HG02943 (cell line): ENCODE measurements around the gene RBP3.

Source experiments
- ATAC-seq: cut with Tn5 transposase; IDR thresholded peaks from one replicate; pipeline ENCODE4 v1.9.1; 2021; ENCODE audit warnings: mild to moderate bottlenecking, low read depth, moderate library complexity; ENCODE audit not compliant: unreplicated experiment

Gene RBP3

GRCh38 chr10:47317251-47317650, 30.9 kb upstream of the RBP3 start:
- no peak for ATAC-seq

- ATAC-seq, result no peak
These were observed 29.5 kb upstream of the RBP3 start for GRCh38 chr10:47318706-47319105.

GRCh38 chr10:47319784-47320183, 28.4 kb upstream of the RBP3 start:
- no peak for ATAC-seq

GRCh38 chr10:47320812-47321211, 27.4 kb upstream of the RBP3 start:
- ATAC-seq, result no peak

GRCh38 chr10:47321521-47322195, 26.5 kb upstream of the RBP3 start:
- no peak for ATAC-seq

GRCh38 chr10:47322300-47323061, 25.7 kb upstream of the RBP3 start, which contains the start of gene GDF2:
Gene GDF2 (plus strand): TSS chr10:47322454. CDS start chr10:47322669, 215 bp downstream.
- no peak for ATAC-seq

GRCh38 chr10:47323087-47323486, 25.1 kb upstream of the RBP3 start:
- ATAC-seq, result no peak

GRCh38 chr10:47323636-47324296, 24.4 kb upstream of the RBP3 start:
- ATAC-seq, result no peak

GRCh38 chr10:47325303-47326291, 22.6 kb upstream of the RBP3 start:
- no peak for ATAC-seq

- ATAC-seq, result no peak
These were observed 21.7 kb upstream of the RBP3 start for GRCh38 chr10:47326306-47326926.

GRCh38 chr10:47326927-47327330, 21.2 kb upstream of the RBP3 start:
- ATAC-seq, result no peak

- no peak for ATAC-seq
These were observed 18.3 kb upstream of the RBP3 start for GRCh38 chr10:47329855-47330254.

GRCh38 chr10:47330366-47330765, 17.8 kb upstream of the RBP3 start:
- no peak for ATAC-seq

GRCh38 chr10:47330804-47331203, 17.4 kb upstream of the RBP3 start:
- ATAC-seq, result no peak

- ATAC-seq, result no peak
These were observed 16.7 kb upstream of the RBP3 start for GRCh38 chr10:47331491-47331890.

- ATAC-seq, result no peak
These were observed 16.2 kb upstream of the RBP3 start for GRCh38 chr10:47331954-47332353.

- ATAC-seq, result no peak
These were observed 15.8 kb upstream of the RBP3 start for GRCh38 chr10:47332371-47332770.

- no peak for ATAC-seq
These were observed 15.2 kb upstream of the RBP3 start for GRCh38 chr10:47332946-47333345.

GRCh38 chr10:47333532-47333931, 14.6 kb upstream of the RBP3 start:
- no peak for ATAC-seq
